PC-9 (cell line): ENCODE results near the gene CAMTA1. TPM values are rescaled to one million over a fixed set of nuclear protein-coding genes. Genes with fewer than 3 reads are reported as not detected.

Source experiments
- BruUV-seq: library from RNA; stranded (reverse); fragments of 400-500 nt; replicated peaks from 2 replicates; lab custom pipeline; 2021; lab: Mats Ljungman, UMichigan
- CTCF ChIA-PET: fragments of 300-600 bp; sonication (Branson Sonifier 250); formaldehyde crosslinking; loops from one replicate; lab custom pipeline; 2022; ENCODE audit warnings: antibody characterized with exemption; lab: Charles Lee
- POLR2A ChIA-PET: fragments of 300-600 bp; sonication (Branson Sonifier 250); formaldehyde crosslinking; loops from one replicate; lab custom pipeline; 2022; ENCODE audit warnings: antibody characterized with exemption; ENCODE audit not compliant: unreplicated experiment; lab: Charles Lee
- DNase-seq, 2 experiments: peaks; one replicate each; pipeline versions ENCODE4 v3.0.0 to v3.0.0-alpha.2; 2015 to 2022; ENCODE audit warnings: mixed read lengths in 1 of 2
- H2AFZ ChIP-seq: fragments of 200-600 bp; sonication (generic); 2 replicates; pipeline ENCODE4 v1.8.1; 2017; ENCODE audit warnings: antibody characterized with exemption
- H3F3A ChIP-seq: fragments of 200-600 bp; sonication (generic); 2 replicates; pipeline ENCODE4 v1.8.1; 2017; ENCODE audit warnings: antibody characterized with exemption, mild to moderate bottlenecking, low read depth; ENCODE audit not compliant: insufficient read depth
- H3K27ac ChIP-seq: fragments of 200-600 bp; sonication (generic); 2 replicates; pipeline ENCODE4 v1.6.1; 2016; ENCODE audit warnings: mixed run types
- H3K27me3 ChIP-seq: fragments of 200-600 bp; sonication (generic); 2 replicates; pipeline ENCODE4 v1.6.1; 2016; ENCODE audit warnings: low read depth, mixed run types; ENCODE audit not compliant: insufficient read depth
- H3K36me3 ChIP-seq: fragments of 200-600 bp; sonication (generic); 2 replicates; pipeline ENCODE4 v1.6.1; 2016; ENCODE audit warnings: low read depth, mixed run types
- H3K4me1 ChIP-seq: fragments of 200-600 bp; sonication (generic); replicated peaks from 2 replicates; pipeline ENCODE4 v1.6.1; 2016; ENCODE audit warnings: mixed run types; ENCODE audit not compliant: insufficient read depth
- H3K4me2 ChIP-seq: fragments of 200-600 bp; sonication (generic); 2 replicates; pipeline ENCODE4 v1.6.1; 2017; ENCODE audit warnings: mixed run types
- H3K4me3 ChIP-seq: fragments of 200-600 bp; sonication (generic); 2 replicates; pipeline ENCODE4 v1.6.1; 2016; ENCODE audit warnings: mixed run types
- H3K79me2 ChIP-seq: fragments of 200-600 bp; sonication (generic); 2 replicates; pipeline ENCODE4 v1.6.1; 2017; ENCODE audit warnings: low read depth, mixed run types
- H3K9me2 ChIP-seq: fragments of 200-600 bp; sonication (generic); 2 replicates; pipeline ENCODE4 v1.8.1; 2017; ENCODE audit warnings: mild to moderate bottlenecking; ENCODE audit not compliant: insufficient read depth
- H3K9me3 ChIP-seq: fragments of 200-600 bp; sonication (generic); 2 replicates; pipeline ENCODE4 v1.8.1; 2016; ENCODE audit warnings: low read depth; ENCODE audit not compliant: insufficient read depth
- H4K20me1 ChIP-seq: fragments of 200-600 bp; sonication (generic); 2 replicates; pipeline ENCODE4 v1.8.1; 2017; ENCODE audit not compliant: insufficient read depth
- CTCF ChIP-seq: fragments of 200-600 bp; sonication (generic); conservative IDR thresholded peaks from 2 replicates; pipeline ENCODE4 v1.6.1; 2017; ENCODE audit warnings: mixed run types, antibody characterized with exemption, mild to moderate bottlenecking, moderate library complexity
- EZH2 ChIP-seq: fragments of 200-600 bp; sonication (generic); IDR thresholded peaks from 2 replicates; pipeline ENCODE4 v1.8.0; 2017; ENCODE audit warnings: antibody characterized with exemption, low read depth
- intact Hi-C: fragments of 100-400 bp; cut with micrococcal nuclease; formaldehyde crosslinking; loops from one replicate; pipeline ENCODE4 v1.10.0; 2022; ENCODE audit not compliant: unreplicated experiment
- total RNA-seq: library from RNA; stranded (reverse); gene quantifications from 2 replicates; pipeline ENCODE4 v1.2.3, GENCODE V29; 2021

CAMTA1 gene
- total RNA-seq, 1 experiment from 2014 or later: 72.3 TPM

GRCh38 chr1:7278045-7278444, 492.8 kb downstream of the CAMTA1 start:
- Histone ChIP-seq H3K9me2 (no peaks in the 10 kb centered on the region), H2AFZ (no peak overlapping the region), H4K20me1 (no peaks in the 10 kb centered on the region), H3K36me3 (no peaks in the 10 kb centered on the region), H3K4me1 (no peaks in the 10 kb centered on the region), H3K4me2 (no peak overlapping the region), H3F3A (no peaks in the 10 kb centered on the region), H3K79me2 (no peaks in the 10 kb centered on the region), H3K27me3 (0 out of 2 replicates have a peak, but pooled peaks cover 8% of the 10 kb centered on the region), H3K27ac (no peak overlapping the region), H3K9me3 (no peaks in the 10 kb centered on the region), H3K4me3 (no peak overlapping the region)
- intact Hi-C loops: no loop called here
- no TSS peak for BruUV-seq
- DNase-seq: no peak
- CTCF ChIA-PET: no interaction called here
- no peak for TF ChIP-seq EZH2
- TF ChIP-seq CTCF: no peak
- POLR2A ChIA-PET: no interaction called here

- H3K36me3 ChIP-seq: no peaks in the 10 kb centered on the region
- intact Hi-C loops: no loop called here
- no peaks in the 10 kb centered on the region for H3F3A ChIP-seq
- no peak overlapping the region for H2AFZ ChIP-seq
- no peak overlapping the region for H3K4me2 ChIP-seq
- DNase-seq: no peak
- H3K4me3 ChIP-seq: no peak overlapping the region
- no peaks in the 10 kb centered on the region for H4K20me1 ChIP-seq
- no peaks in the 10 kb centered on the region for H3K79me2 ChIP-seq
- H3K27me3 ChIP-seq: 0 out of 2 replicates have a peak, but pooled peaks cover 8% of the 10 kb centered on the region
- no peaks in the 10 kb centered on the region for H3K4me1 ChIP-seq
- no peaks in the 10 kb centered on the region for H3K9me2 ChIP-seq
- POLR2A ChIA-PET: no interaction called here
- CTCF ChIA-PET: no interaction called here
- H3K9me3 ChIP-seq: no peaks in the 10 kb centered on the region
- no peak overlapping the region for H3K27ac ChIP-seq
- no TSS peak for BruUV-seq
- TF ChIP-seq CTCF (no peak), EZH2 (no peak)
Measured at GRCh38 chr1:7278827-7279765, 493.8 kb downstream of the CAMTA1 start.

- 0 out of 2 replicates have a peak, but pooled peaks cover 8% of the 10 kb centered on the region for H3K27me3 ChIP-seq
- ChIA-PET CTCF (no interaction called here), POLR2A (no interaction called here)
- no peak overlapping the region for H3K27ac ChIP-seq
- no peak overlapping the region for H2AFZ ChIP-seq
- intact Hi-C loops: no loop called here
- no peaks in the 10 kb centered on the region for H3K9me3 ChIP-seq
- no peak for DNase-seq
- BruUV-seq: no TSS peak
- H3K79me2 ChIP-seq: no peaks in the 10 kb centered on the region
- H3K4me1 ChIP-seq: no peaks in the 10 kb centered on the region
- no peaks in the 10 kb centered on the region for H3K9me2 ChIP-seq
- H4K20me1 ChIP-seq: no peaks in the 10 kb centered on the region
- no peak overlapping the region for H3K4me3 ChIP-seq
- TF ChIP-seq EZH2 (no peak), CTCF (no peak)
- H3K36me3 ChIP-seq: no peaks in the 10 kb centered on the region
- H3F3A ChIP-seq: no peaks in the 10 kb centered on the region
- no peak overlapping the region for H3K4me2 ChIP-seq
Measured at GRCh38 chr1:7279769-7280168, 494.5 kb downstream of the CAMTA1 start.
